ENCODE measurements around the gene CUTA. TPM values are rescaled to one million over a fixed set of nuclear protein-coding genes. Genes with fewer than 3 reads are reported as not detected.

The CUTA gene
- total RNA-seq, 1 experiment from 2014 or later, result 186 TPM

GRCh38 chr6:33450434-33450833 is 32.5 kb upstream of the CUTA start (continued):
- TF ChIP-seq CTCF (IDR thresholded peaks at IDR 0.05 in 2 of 3, conservative IDR thresholded peaks at IDR 0.05 in 1 of 3; ENCODE audit: borderline replicate concordance in 1 of 3, insufficient read depth in 1 of 3, low read depth in 2 of 3, low read length in 2 of 3) (no peak), POLR2AphosphoS5 (IDR thresholded peaks at IDR 0.05; ENCODE audit: low read depth, low read length) (no peak), SRF (IDR thresholded peaks at IDR 0.05; ENCODE audit: low read depth) (no peak), EZH2phosphoT487 (IDR thresholded peaks at IDR 0.05; ENCODE audit: borderline replicate concordance) (no peak)

- no peaks in the 10 kb centered on the region for H3K4me1 ChIP-seq (ENCODE audit: control insufficient read depth in 1 of 2, insufficient read depth in 2 of 2, low read length in 2 of 2)
- ChIA-PET POLR2A (no interaction called here), RAD21 (ENCODE audit: low non-redundant PET in 1 of 2, low total read pairs in 2 of 2, uncharacterized antibody in 2 of 2, unreplicated experiment in 2 of 2) (no interaction called here), CTCF (no interaction called here)
- no peak for TF ChIP-seq ELF1 (IDR thresholded peaks at IDR 0.05; ENCODE audit: borderline replicate concordance, low read depth)
- no peak for TF ChIP-seq YY1 (IDR thresholded peaks at IDR 0.05; ENCODE audit: extremely low read depth, insufficient replicate concordance, low read depth, low read length)
- TF ChIP-seq ZFX (IDR thresholded peaks at IDR 0.05), result no peak
- no peak for TF ChIP-seq SIN3A (IDR thresholded peaks at IDR 0.05; ENCODE audit: low read depth)
- TF ChIP-seq FOSL1 (IDR thresholded peaks at IDR 0.05; ENCODE audit: low read depth), result no peak
- no peak for TF ChIP-seq ATF3 (IDR thresholded peaks at IDR 0.05)
- no peak for TF ChIP-seq CTCF (IDR thresholded peaks at IDR 0.05 in 2 of 3, conservative IDR thresholded peaks at IDR 0.05 in 1 of 3; ENCODE audit: borderline replicate concordance in 1 of 3, insufficient read depth in 1 of 3, low read depth in 2 of 3, low read length in 2 of 3)
- no peak for TF ChIP-seq SP1 (IDR thresholded peaks at IDR 0.05; ENCODE audit: low read depth)
- no peak for TF ChIP-seq ZBTB33 (IDR thresholded peaks at IDR 0.05; ENCODE audit: extremely low read depth, insufficient replicate concordance, low read length)
- no peak for TF ChIP-seq ZNF274 (IDR thresholded peaks at IDR 0.05; ENCODE audit: low read depth, low read length)
- no peak for TF ChIP-seq POLR2A (IDR thresholded peaks at IDR 0.05; ENCODE audit: borderline replicate concordance, extremely low read depth, insufficient read depth, insufficient read length)
- TF ChIP-seq EGR1 (IDR thresholded peaks at IDR 0.05; ENCODE audit: low read depth), result no peak
- TF ChIP-seq RAD21 (IDR thresholded peaks at IDR 0.05; ENCODE audit: low read depth), result no peak
- TF ChIP-seq JUND (IDR thresholded peaks at IDR 0.05), result no peak
- TF ChIP-seq CEBPB (IDR thresholded peaks at IDR 0.05; ENCODE audit: low read depth), result no peak
- TF ChIP-seq EZH2phosphoT487 (IDR thresholded peaks at IDR 0.05; ENCODE audit: borderline replicate concordance), result no peak
- TF ChIP-seq POLR2AphosphoS5 (IDR thresholded peaks at IDR 0.05; ENCODE audit: low read depth, low read length), result no peak
- no peak for TF ChIP-seq SRF (IDR thresholded peaks at IDR 0.05; ENCODE audit: low read depth)
- TF ChIP-seq EZH2 (IDR thresholded peaks at IDR 0.05), result no peak
- no peak for TF ChIP-seq MAX (IDR thresholded peaks at IDR 0.05)
- H3K9ac ChIP-seq (ENCODE audit: low read length), result no peak overlapping the region
- H3K9me2 ChIP-seq (ENCODE audit: insufficient read depth), result no peaks in the 10 kb centered on the region
- no peaks in the 10 kb centered on the region for H3K27me3 ChIP-seq (ENCODE audit: insufficient read depth, low read length)
- H3K4me2 ChIP-seq (ENCODE audit: low read length), result no peak overlapping the region
- H3K4me3 ChIP-seq (replicated peaks in 1 of 2; ENCODE audit: low read depth in 1 of 2, low read length in 2 of 2), result no peak overlapping the region
- no peak overlapping the region for H2AFZ ChIP-seq (ENCODE audit: low read depth, low read length, poor library complexity, severe bottlenecking)
- ATAC-seq, result no peak
- intact Hi-C loops (cut with micrococcal nuclease), result no loop called here
- DNase-seq (ENCODE audit: low read depth, low spot score), result no peak
- no TSS peak for BruUV-seq (replicated peaks)
- no peaks in the 10 kb centered on the region for H3K79me2 ChIP-seq (ENCODE audit: insufficient read depth, low read length)
- H3K27ac ChIP-seq (ENCODE audit: low read depth, low read length), result no peak overlapping the region
- no peaks in the 10 kb centered on the region for H4K20me1 ChIP-seq (ENCODE audit: insufficient read depth)
- no peaks in the 10 kb centered on the region; a peak in 1 of 4 replicates for H3K36me3 ChIP-seq (ENCODE audit: control insufficient read depth in 1 of 2, insufficient read depth in 2 of 2, low read length in 2 of 2)
- no peaks in the 10 kb centered on the region for H3K9me3 ChIP-seq (ENCODE audit: control insufficient read depth in 1 of 2, insufficient read depth in 1 of 2, low read depth in 1 of 2, low read length in 2 of 2)
These were observed 28.4 kb upstream of the CUTA start for GRCh38 chr6:33446356-33446755.
